ENCODE measurements around the gene GDPD4. TPM values are rescaled to one million over a fixed set of nuclear protein-coding genes. Genes with fewer than 3 reads are reported as not detected.
A peak's percentile ranks its signal among the peaks of the same experiment; 100 is the strongest.

Gene GDPD4
- total RNA-seq, 1 donor from 2014 or later = not detected

- no peaks in the 10 kb centered on the region for H3K4me1 ChIP-seq
- peak overlapping the region; percentile 32 for H3K4me3 ChIP-seq
- H3K36me3 ChIP-seq = no peaks in the 10 kb centered on the region
- H3K27ac ChIP-seq = no peak overlapping the region
- intact Hi-C loops (cut with DNase I) = no loop called here
- peak; percentile 74 to 86 for ATAC-seq
- H3K27me3 ChIP-seq (ENCODE audit: low read depth) = no peaks in the 10 kb centered on the region
- peak; percentile 50 for TF ChIP-seq CTCF (IDR thresholded peaks at IDR 0.05)
- H3K9me3 ChIP-seq = no peaks in the 10 kb centered on the region
- peak; percentile 76 for DNase-seq
Observed at GRCh38 chr11:77191823-77192495, 109.5 kb downstream of the GDPD4 start.

- peak overlapping the region; percentile 32 for H3K4me3 ChIP-seq
- peak in 1 of 2 donors; percentile 52 for ATAC-seq
- no peak overlapping the region for H3K27ac ChIP-seq
- no peaks in the 10 kb centered on the region for H3K4me1 ChIP-seq
- intact Hi-C loops (cut with DNase I) = no loop called here
- H3K9me3 ChIP-seq = no peaks in the 10 kb centered on the region
- no peak for TF ChIP-seq CTCF (IDR thresholded peaks at IDR 0.05)
- H3K27me3 ChIP-seq (ENCODE audit: low read depth) = no peaks in the 10 kb centered on the region
- no peaks in the 10 kb centered on the region for H3K36me3 ChIP-seq
- no peak for DNase-seq
Observed at GRCh38 chr11:77191429-77191822, 110.1 kb downstream of the GDPD4 start.

GRCh38 chr11:77190331-77191075 lies 111.0 kb downstream of the GDPD4 start:
- no peak overlapping the region for H3K27ac ChIP-seq
- TF ChIP-seq CTCF (IDR thresholded peaks at IDR 0.05) = no peak
- DNase-seq (no peak), ATAC-seq (no peak)
- H3K27me3 ChIP-seq (ENCODE audit: low read depth) = no peaks in the 10 kb centered on the region
- intact Hi-C loops (cut with DNase I) = no loop called here
- H3K36me3 ChIP-seq = no peaks in the 10 kb centered on the region
- no peaks in the 10 kb centered on the region for H3K4me1 ChIP-seq
- no peaks in the 10 kb centered on the region for H3K9me3 ChIP-seq
- H3K4me3 ChIP-seq = no peak overlapping the region

- no peaks in the 10 kb centered on the region for H3K9me3 ChIP-seq
- no peaks in the 10 kb centered on the region for H3K4me1 ChIP-seq
- H3K4me3 ChIP-seq = no peak overlapping the region
- intact Hi-C loops (cut with DNase I) = no loop called here
- no peaks in the 10 kb centered on the region for H3K27me3 ChIP-seq (ENCODE audit: low read depth)
- no peak for TF ChIP-seq CTCF (IDR thresholded peaks at IDR 0.05)
- H3K27ac ChIP-seq = no peak overlapping the region
- DNase-seq (peak; percentile 39), ATAC-seq (no peak)
- no peaks in the 10 kb centered on the region for H3K36me3 ChIP-seq
Observed at GRCh38 chr11:77189588-77190210, 111.8 kb downstream of the GDPD4 start.

GRCh38 chr11:77188633-77189491 lies 112.6 kb downstream of the GDPD4 start:
- H3K36me3 ChIP-seq = no peaks in the 10 kb centered on the region
- DNase-seq (peak; percentile 39), ATAC-seq (no peak)
- no peaks in the 10 kb centered on the region for H3K4me1 ChIP-seq
- H3K27ac ChIP-seq = no peak overlapping the region
- TF ChIP-seq CTCF (IDR thresholded peaks at IDR 0.05) = peak; percentile 13
- no peaks in the 10 kb centered on the region for H3K27me3 ChIP-seq (ENCODE audit: low read depth)
- no peak overlapping the region for H3K4me3 ChIP-seq
- intact Hi-C loops (cut with DNase I) = no loop called here
- no peaks in the 10 kb centered on the region for H3K9me3 ChIP-seq
